OCI-LY7 (cell line): Measurements from ENCODE around the gene PHRF1. TPM values are rescaled to one million over a fixed set of nuclear protein-coding genes. Genes with fewer than 3 reads are reported as not detected.

Source experiments
- BruUV-seq: library from RNA; stranded (reverse); fragments of 400-500 nt; replicated peaks from 2 replicates; lab custom pipeline; 2021; lab: Mats Ljungman, UMichigan
- CTCF ChIA-PET: fragments of 300-600 bp; sonication (Branson Sonifier 250); formaldehyde crosslinking; loops from one replicate; lab custom pipeline; 2022; ENCODE audit warnings: antibody characterized with exemption; ENCODE audit not compliant: unreplicated experiment; lab: Charles Lee
- POLR2A ChIA-PET: fragments of 300-600 bp; sonication (Branson Sonifier 250); formaldehyde crosslinking; loops from one replicate; lab custom pipeline; 2022; ENCODE audit warnings: antibody characterized with exemption; lab: Charles Lee
- DNase-seq: peaks from one replicate; pipeline ENCODE4 v3.0.0-alpha.2; 2015; ENCODE audit warnings: low spot score
- H2AFZ ChIP-seq: fragments of 200-600 bp; sonication (generic), shearing (Covaris generic); 2 replicates; pipeline ENCODE4 v1.6.1; 2014; ENCODE audit warnings: mild to moderate bottlenecking, antibody characterized with exemption, low read length, moderate library complexity
- H3K27ac ChIP-seq: fragments of 200-600 bp; sonication (generic); 2 replicates; pipeline ENCODE4 v1.5.1; 2014; ENCODE audit warnings: mixed run types, low read depth, mild to moderate bottlenecking, moderate library complexity, low read length, inconsistent platforms; ENCODE audit not compliant: poor library complexity, severe bottlenecking
- H3K36me3 ChIP-seq: fragments of 200-600 bp; sonication (generic); 2 replicates; pipeline ENCODE4 v1.6.1; 2014; ENCODE audit warnings: mild to moderate bottlenecking, antibody characterized with exemption, low read length, moderate library complexity, mixed read lengths; ENCODE audit not compliant: insufficient read depth
- H3K4me1 ChIP-seq: fragments of 200-600 bp; sonication (generic); 2 replicates; pipeline ENCODE4 v1.5.1; 2014; ENCODE audit warnings: mild to moderate bottlenecking, low read length; ENCODE audit not compliant: insufficient read depth, poor library complexity, severe bottlenecking
- H3K4me2 ChIP-seq: fragments of 200-600 bp; sonication (generic); 2 replicates; pipeline ENCODE4 v1.6.1; 2014; ENCODE audit warnings: mild to moderate bottlenecking, low read length
- H3K4me3 ChIP-seq: fragments of 200-600 bp; sonication (generic); 2 replicates; pipeline ENCODE4 v1.5.1; 2014; ENCODE audit warnings: mild to moderate bottlenecking, low read depth, low read length; ENCODE audit not compliant: poor library complexity, severe bottlenecking
- H3K79me2 ChIP-seq: fragments of 200-600 bp; sonication (generic); 2 replicates; pipeline ENCODE4 v1.6.1; 2016; ENCODE audit warnings: low read depth, mild to moderate bottlenecking, low read length, moderate library complexity, mixed read lengths; ENCODE audit not compliant: insufficient read depth
- H3K9me2 ChIP-seq: fragments of 200-600 bp; sonication (generic); 2 replicates; pipeline ENCODE4 v1.6.1; 2016; ENCODE audit warnings: mild to moderate bottlenecking, low read length, mixed read lengths; ENCODE audit not compliant: insufficient read depth
- H3K9me3 ChIP-seq: fragments of 200-600 bp; sonication (generic); 2 replicates; pipeline ENCODE4 v1.6.1; 2014; ENCODE audit warnings: mild to moderate bottlenecking, mixed run types, low read length, mixed read lengths
- H4K20me1 ChIP-seq: fragments of 200-600 bp; sonication (generic); 2 replicates; pipeline ENCODE4 v1.6.1; 2014; ENCODE audit warnings: mild to moderate bottlenecking, antibody characterized with exemption, low read length, moderate library complexity, mixed read lengths; ENCODE audit not compliant: insufficient read depth
- CTCF ChIP-seq: fragments of 200-600 bp; sonication (generic); conservative IDR thresholded peaks from 2 replicates; pipeline ENCODE4 v1.5.1; 2014; ENCODE audit warnings: mild to moderate bottlenecking, antibody characterized with exemption, low read length, moderate library complexity, mixed read lengths
- EZH2phosphoT487 ChIP-seq: fragments of 200-600 bp; sonication (generic); IDR thresholded peaks from 2 replicates; pipeline ENCODE4 v1.6.1; 2018; ENCODE audit warnings: low read depth, borderline replicate concordance, mild to moderate bottlenecking, mixed run types, antibody characterized with exemption, low read length, moderate library complexity, mixed read lengths
- intact Hi-C: fragments of 100-400 bp; cut with micrococcal nuclease; formaldehyde crosslinking; loops from one replicate; pipeline ENCODE4 v1.10.0; 2022; ENCODE audit not compliant: unreplicated experiment
- total RNA-seq, 2 experiments: library from RNA; depleted of rRNA in 1 of 2; stranded (reverse); fragments of >200 nt in 1 of 2; shearing (Covaris generic) in 1 of 2; gene quantifications; 2 replicates each; pipeline ENCODE4 v1.2.3, GENCODE V29; 2014 to 2022

The PHRF1 gene
- total RNA-seq, 2 experiments from 2014 or later, result 25.6 to 45.4 TPM

DNA sequence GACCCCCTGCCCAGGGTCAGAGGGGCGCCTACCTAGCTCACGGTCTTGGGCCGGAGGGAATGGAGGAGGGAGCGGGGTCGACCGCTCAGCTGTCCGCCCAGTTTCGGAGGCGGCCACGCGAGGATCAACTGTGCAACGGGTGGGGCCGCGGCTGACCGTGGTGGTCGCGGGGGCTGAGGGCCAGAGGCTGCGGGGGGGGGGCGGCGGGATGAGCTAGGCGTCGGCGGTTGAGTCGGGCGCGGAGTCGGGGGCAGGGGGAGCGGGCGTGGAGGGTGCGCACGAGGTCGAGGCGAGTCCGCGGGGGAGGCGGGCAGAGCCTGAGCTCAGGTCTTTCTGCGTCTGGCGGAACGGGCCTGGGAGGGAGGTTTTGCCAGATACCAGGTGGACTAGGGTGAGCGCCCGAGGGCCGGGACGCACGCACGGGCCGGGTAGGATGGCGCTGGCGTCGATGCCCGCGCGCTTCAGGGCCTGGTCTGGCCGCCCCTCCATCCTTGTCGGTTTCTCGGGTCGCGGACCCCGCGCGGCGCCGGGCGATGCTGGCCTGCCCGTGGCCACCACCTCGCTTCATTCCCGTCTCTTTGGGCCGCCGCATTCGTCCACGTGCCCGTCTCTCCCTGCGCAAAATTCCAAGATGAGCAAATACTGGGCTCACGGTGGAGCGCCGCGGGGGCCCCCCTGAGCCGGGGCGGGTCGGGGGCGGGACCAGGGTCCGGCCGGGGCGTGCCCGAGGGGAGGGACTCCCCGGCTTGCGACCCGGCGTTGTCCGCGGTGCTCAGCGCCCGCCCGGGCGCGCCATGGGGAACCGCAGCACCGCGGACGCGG, 60.5 kb downstream of the PHRF1 start, which contains the start of gene DRD4:
Gene DRD4, plus strand, starts transcription at position 759 of the 822 bp plus-strand sequence. Its CDS starts 36 bp downstream, at position 795.
- peaks cover 9% of the 10 kb centered on the region for H3K4me1 ChIP-seq
- H2AFZ ChIP-seq, result no peak within 1 kb of the TSS
- intact Hi-C loops, result no loop called here
- H3K9me2 ChIP-seq, result no peaks in the 10 kb centered on the region
- H3K27ac ChIP-seq, result no peak within 1 kb of the TSS
- H4K20me1 ChIP-seq, result no peaks in the 10 kb centered on the region
- H3K4me3 ChIP-seq, result no peak within 1 kb of the TSS
- ChIA-PET CTCF (no interaction called here), POLR2A (no interaction called here)
- no peak within 1 kb of the TSS for H3K4me2 ChIP-seq
- no peaks in the 10 kb centered on the region for H3K79me2 ChIP-seq
- DNase-seq, result no peak
- H3K9me3 ChIP-seq, result no peaks in the 10 kb centered on the region
- no TSS peak for BruUV-seq
- H3K36me3 ChIP-seq, result peaks cover 15% of the 10 kb centered on the region
- TF ChIP-seq CTCF (no peak), EZH2phosphoT487 (no peak)

DNA sequence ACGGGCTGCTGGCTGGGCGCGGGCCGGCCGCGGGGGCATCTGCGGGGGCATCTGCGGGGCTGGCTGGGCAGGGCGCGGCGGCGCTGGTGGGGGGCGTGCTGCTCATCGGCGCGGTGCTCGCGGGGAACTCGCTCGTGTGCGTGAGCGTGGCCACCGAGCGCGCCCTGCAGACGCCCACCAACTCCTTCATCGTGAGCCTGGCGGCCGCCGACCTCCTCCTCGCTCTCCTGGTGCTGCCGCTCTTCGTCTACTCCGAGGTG, 61.0 kb downstream of the PHRF1 start:
- H2AFZ ChIP-seq, result no peak overlapping the region
- H3K4me2 ChIP-seq, result no peak overlapping the region
- H3K9me3 ChIP-seq, result no peaks in the 10 kb centered on the region
- no peak overlapping the region for H3K27ac ChIP-seq
- no peak for TF ChIP-seq CTCF
- TF ChIP-seq EZH2phosphoT487, result no peak
- DNase-seq, result no peak
- no peaks in the 10 kb centered on the region for H3K9me2 ChIP-seq
- H3K36me3 ChIP-seq, result peaks cover 20% of the 10 kb centered on the region
- H3K4me1 ChIP-seq, result peaks cover 9% of the 10 kb centered on the region
- intact Hi-C loops, result no loop called here
- POLR2A ChIA-PET, result no interaction called here
- CTCF ChIA-PET, result no interaction called here
- no TSS peak for BruUV-seq
- no peaks in the 10 kb centered on the region for H4K20me1 ChIP-seq
- H3K79me2 ChIP-seq, result no peaks in the 10 kb centered on the region
- no peak overlapping the region for H3K4me3 ChIP-seq
